Astrocyte of the cerebellum (primary cell): ENCODE data around the gene TMCC2.

Source experiments
- DNase-seq: peaks from one replicate; pipeline ENCODE4 v3.0.0-alpha.2; 2011; ENCODE audit warnings: low read depth
- H3K4me3 ChIP-seq: 2 replicates; pipeline ENCODE4 v1.5.1; 2011; ENCODE audit warnings: mild to moderate bottlenecking, low read depth, low read length, moderate library complexity
- in situ Hi-C: cut with HindIII; loops from 2 replicates; pipeline ENCODE4 v1.10.0; 2017; ENCODE audit warnings: low sequenced_read_pairs
- TF ChIP-seq, protein P1 (sequence below): IDR thresholded peaks from 2 replicates; pipeline ENCODE4 v1.5.1; 2012; ENCODE audit warnings: low read length, low read depth, moderate library complexity, mild to moderate bottlenecking; ENCODE audit errors: missing control alignments

TMCC2 gene

DNA sequence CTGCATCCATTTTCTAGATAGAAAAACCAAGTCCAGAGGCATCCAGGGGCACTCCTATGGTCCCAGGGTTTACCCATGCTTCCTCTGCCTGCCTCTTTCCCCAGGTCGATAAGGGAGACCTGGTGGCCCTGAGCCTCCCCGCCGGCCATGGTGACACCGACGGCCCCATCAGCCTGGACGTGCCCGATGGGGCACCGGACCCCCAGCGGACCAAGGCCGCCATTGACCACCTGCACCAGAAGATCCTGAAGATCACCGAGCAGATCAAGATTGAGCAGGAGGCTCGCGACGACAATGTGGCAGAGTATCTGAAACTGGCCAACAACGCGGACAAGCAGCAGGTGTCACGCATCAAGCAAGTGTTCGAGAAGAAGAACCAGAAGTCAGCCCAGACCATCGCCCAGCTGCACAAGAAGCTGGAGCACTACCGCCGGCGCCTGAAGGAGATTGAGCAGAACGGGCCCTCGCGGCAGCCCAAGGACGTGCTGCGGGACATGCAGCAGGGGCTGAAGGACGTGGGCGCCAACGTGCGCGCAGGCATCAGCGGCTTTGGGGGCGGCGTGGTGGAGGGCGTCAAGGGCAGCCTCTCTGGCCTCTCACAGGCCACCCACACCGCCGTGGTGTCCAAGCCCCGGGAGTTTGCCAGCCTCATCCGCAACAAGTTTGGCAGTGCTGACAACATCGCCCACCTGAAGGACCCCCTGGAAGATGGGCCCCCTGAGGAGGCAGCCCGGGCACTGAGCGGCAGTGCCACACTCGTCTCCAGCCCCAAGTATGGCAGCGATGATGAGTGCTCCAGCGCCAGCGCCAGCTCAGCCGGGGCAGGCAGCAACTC is 41.3 kb downstream of the TMCC2 start:
- TF ChIP-seq, protein P1, sequence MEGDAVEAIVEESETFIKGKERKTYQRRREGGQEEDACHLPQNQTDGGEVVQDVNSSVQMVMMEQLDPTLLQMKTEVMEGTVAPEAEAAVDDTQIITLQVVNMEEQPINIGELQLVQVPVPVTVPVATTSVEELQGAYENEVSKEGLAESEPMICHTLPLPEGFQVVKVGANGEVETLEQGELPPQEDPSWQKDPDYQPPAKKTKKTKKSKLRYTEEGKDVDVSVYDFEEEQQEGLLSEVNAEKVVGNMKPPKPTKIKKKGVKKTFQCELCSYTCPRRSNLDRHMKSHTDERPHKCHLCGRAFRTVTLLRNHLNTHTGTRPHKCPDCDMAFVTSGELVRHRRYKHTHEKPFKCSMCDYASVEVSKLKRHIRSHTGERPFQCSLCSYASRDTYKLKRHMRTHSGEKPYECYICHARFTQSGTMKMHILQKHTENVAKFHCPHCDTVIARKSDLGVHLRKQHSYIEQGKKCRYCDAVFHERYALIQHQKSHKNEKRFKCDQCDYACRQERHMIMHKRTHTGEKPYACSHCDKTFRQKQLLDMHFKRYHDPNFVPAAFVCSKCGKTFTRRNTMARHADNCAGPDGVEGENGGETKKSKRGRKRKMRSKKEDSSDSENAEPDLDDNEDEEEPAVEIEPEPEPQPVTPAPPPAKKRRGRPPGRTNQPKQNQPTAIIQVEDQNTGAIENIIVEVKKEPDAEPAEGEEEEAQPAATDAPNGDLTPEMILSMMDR: no peak
- no peak overlapping the region for H3K4me3 ChIP-seq
- no peak for DNase-seq
- in situ Hi-C loops: no loop called here

DNA sequence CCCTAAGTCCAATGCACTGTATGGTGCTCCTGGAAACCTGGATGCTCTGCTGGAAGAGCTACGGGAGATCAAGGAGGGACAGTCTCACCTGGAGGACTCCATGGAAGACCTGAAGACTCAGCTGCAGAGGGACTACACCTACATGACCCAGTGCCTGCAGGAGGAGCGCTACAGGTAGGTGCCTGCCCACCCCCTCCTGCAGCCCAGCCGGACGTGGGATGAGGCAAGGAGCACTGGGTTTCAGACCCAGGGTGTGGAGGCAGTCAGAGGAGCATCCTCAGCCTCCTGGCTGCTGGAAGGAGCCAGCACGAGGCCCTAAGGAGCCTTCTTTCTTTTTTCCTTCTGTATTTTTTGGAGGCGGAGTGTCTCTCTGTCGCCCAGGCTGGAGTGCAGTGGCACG is 42.0 kb downstream of the TMCC2 start:
- in situ Hi-C loops: no loop called here
- H3K4me3 ChIP-seq: no peak overlapping the region
- TF ChIP-seq, protein P1: no peak
- DNase-seq: no peak

DNA sequence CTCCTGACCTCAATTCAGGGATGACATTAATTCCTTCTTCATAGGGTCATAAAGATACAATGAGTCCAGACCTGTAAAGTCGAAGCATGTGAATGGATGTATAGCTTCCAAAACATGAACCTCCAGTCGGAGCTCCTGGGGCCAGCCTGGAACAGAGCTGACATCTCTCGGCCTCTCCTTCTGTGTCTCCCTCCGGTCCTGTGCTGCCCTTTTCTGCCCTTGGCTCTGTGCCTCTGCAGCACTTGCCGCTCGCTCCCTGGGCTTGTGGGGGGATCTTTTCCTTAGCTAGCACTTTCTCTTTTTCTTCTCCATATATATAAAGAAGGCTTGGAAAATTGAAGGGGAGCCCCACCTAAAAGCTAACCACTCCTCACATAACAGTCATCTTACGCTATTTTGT is 42.5 kb downstream of the TMCC2 start:
- no peak overlapping the region for H3K4me3 ChIP-seq
- no peak for DNase-seq
- in situ Hi-C loops: no loop called here
- TF ChIP-seq, protein P1: no peak

DNA sequence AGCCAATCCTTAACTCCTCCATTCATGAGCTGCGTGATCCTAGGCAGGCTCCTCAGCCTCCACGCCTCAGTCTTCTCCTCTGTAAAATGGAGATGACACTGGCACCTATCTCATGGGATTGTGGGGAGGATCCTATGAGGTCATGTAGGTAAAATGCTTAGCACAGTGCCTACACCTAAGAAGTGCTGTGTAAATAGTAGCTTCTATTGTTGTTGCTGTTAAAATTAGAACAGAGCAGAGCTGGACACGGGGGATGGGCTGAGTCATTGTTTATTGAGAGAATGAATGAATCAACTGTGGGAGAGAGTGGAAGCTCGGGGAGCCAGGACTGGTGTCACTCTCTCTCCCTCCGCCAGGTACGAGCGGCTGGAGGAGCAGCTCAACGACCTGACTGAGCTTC is 43.0 kb downstream of the TMCC2 start:
- no peak for DNase-seq
- TF ChIP-seq, protein P1: no peak
- in situ Hi-C loops: no loop called here
- H3K4me3 ChIP-seq: no peak overlapping the region

DNA sequence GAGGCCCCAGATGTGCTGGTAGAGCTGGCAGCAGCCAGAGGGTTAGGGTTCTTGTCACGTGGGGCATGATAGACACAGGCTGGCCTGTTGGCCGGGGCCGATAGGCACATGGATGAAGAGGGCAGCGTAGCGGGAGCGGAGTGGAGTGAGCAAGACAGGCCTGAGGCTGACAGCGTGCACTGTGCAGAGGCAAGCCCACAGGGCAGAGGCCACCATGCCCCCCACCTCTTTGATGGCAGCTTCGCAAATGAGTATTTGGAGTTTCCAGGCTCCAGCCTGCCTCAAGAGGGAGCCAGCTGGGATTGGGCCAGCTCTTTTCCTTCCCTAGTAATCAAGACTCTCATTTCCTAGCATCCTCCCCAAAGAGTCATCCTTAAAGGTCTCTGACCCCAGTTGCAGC is 43.5 kb downstream of the TMCC2 start:
- TF ChIP-seq, protein P1: no peak
- H3K4me3 ChIP-seq: no peak overlapping the region
- in situ Hi-C loops: no loop called here
- no peak for DNase-seq

DNA sequence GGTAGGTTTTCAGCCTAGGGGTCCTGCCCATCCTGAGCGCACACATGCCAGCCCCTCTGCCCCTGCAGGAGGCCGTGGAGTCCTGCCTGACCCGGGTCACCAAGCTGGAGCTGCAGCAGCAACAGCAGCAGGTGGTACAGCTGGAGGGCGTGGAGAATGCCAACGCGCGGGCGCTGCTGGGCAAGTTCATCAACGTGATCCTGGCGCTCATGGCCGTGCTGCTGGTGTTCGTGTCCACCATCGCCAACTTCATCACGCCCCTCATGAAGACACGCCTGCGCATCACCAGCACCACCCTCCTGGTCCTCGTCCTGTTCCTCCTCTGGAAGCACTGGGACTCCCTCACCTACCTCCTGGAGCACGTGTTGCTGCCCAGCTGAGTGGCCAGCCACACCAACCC is 44.0 kb downstream of the TMCC2 start:
- in situ Hi-C loops: no loop called here
- DNase-seq: no peak
- TF ChIP-seq, protein P1: no peak
- no peak overlapping the region for H3K4me3 ChIP-seq
